ENCODE measurements around the gene METTL9.

- no peak for TF ChIP-seq CTCF (IDR thresholded peaks at IDR 0.05; ENCODE audit: low read depth, low read length)
- no peak for TF ChIP-seq POLR2A (IDR thresholded peaks at IDR 0.05; ENCODE audit: extremely low read depth, insufficient read length)
Observed at GRCh38 chr16:21618281-21618680, 18.9 kb downstream of the METTL9 start.
